Measurements from ENCODE around the gene ZNF638. TPM values are rescaled to one million over a fixed set of nuclear protein-coding genes. Genes with fewer than 3 reads are reported as not detected.

ZNF638 gene
- total RNA-seq, 1 experiment from 2014 or later: 109 TPM

DNA sequence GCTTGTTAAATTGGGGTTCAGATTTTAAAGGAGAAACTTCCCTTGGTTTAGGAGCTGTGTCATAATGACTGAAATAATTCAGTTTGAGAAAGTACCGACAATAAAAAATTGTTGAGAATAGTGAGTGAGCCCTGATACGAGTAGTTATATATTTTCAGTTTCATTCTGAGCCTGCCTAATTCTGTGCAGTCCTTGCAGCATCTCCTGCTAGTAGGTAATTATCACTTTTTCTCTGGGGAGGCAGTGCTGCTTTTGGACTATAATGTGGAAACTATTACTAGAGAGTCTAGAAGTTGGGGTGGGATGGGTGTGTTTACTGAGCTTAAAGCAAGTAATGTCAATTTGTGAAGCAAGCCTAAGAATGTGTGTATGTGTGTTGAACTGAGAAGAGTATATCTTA lies 21.7 kb downstream of the ZNF638 start:
- TF ChIP-seq CBFB (CRISPR knock-in tag; IDR thresholded peaks at IDR 0.05; ENCODE audit: low read depth): no peak
- no peak for TF ChIP-seq JAZF1 (CRISPR knock-in tag; IDR thresholded peaks at IDR 0.05)
- TF ChIP-seq PRRX2 (CRISPR knock-in tag; IDR thresholded peaks at IDR 0.05): no peak
- no peaks in the 10 kb centered on the region for H3K4me1 Mint-ChIP-seq
- peaks cover 41% of the 10 kb centered on the region for H3K36me3 Mint-ChIP-seq
- CTCF ChIA-PET: interaction anchor here (0.8 to 1.7 kb wide), 2 partner anchors 22 to 54 kb away, joined by 6 read pairs; partner anchors contain the start of gene ZNF638
- POLR2A ChIA-PET: no interaction called here
- H3K27ac Mint-ChIP-seq: peak overlapping the region; percentile 34
- no peaks in the 10 kb centered on the region for H3K27me3 Mint-ChIP-seq (ENCODE audit: low read depth)
- ATAC-seq (no peak), DNase-seq (ENCODE audit: low spot score) (no peak)
- no peak overlapping the region for H3K4me3 Mint-ChIP-seq
- no peaks in the 10 kb centered on the region for H3K9me3 Mint-ChIP-seq

- Mint-ChIP-seq H3K27ac (no peak overlapping the region), H3K36me3 (peaks cover 48% of the 10 kb centered on the region), H3K27me3 (ENCODE audit: low read depth) (no peaks in the 10 kb centered on the region), H3K4me1 (no peaks in the 10 kb centered on the region), H3K9me3 (no peaks in the 10 kb centered on the region), H3K4me3 (no peak overlapping the region)
- TF ChIP-seq, protein P1, sequence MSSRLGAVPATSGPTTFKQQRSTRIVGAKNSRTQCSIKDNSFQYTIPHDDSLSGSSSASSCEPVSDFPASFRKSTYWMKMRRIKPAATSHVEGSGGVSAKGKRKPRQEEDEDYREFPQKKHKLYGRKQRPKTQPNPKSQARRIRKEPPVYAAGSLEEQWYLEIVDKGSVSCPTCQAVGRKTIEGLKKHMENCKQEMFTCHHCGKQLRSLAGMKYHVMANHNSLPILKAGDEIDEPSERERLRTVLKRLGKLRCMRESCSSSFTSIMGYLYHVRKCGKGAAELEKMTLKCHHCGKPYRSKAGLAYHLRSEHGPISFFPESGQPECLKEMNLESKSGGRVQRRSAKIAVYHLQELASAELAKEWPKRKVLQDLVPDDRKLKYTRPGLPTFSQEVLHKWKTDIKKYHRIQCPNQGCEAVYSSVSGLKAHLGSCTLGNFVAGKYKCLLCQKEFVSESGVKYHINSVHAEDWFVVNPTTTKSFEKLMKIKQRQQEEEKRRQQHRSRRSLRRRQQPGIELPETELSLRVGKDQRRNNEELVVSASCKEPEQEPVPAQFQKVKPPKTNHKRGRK (CRISPR knock-in tag; IDR thresholded peaks at IDR 0.05; ENCODE audit: borderline replicate concordance): no peak
- TF ChIP-seq CBFB (CRISPR knock-in tag; IDR thresholded peaks at IDR 0.05; ENCODE audit: low read depth) (no peak), E2F1 (CRISPR knock-in tag; IDR thresholded peaks at IDR 0.05) (no peak), TP53 (CRISPR knock-in tag; IDR thresholded peaks at IDR 0.05) (no peak), STAT6 (CRISPR knock-in tag; conservative IDR thresholded peaks at IDR 0.05; ENCODE audit: low read depth) (no peak), RORB (CRISPR knock-in tag; IDR thresholded peaks at IDR 0.05) (no peak)
- ChIA-PET POLR2A (no interaction called here), CTCF (no interaction called here)
- no peak for ATAC-seq
- DNase-seq (ENCODE audit: low spot score): no peak
These were observed 27.5 kb downstream of the ZNF638 start for GRCh38 chr2:71358931-71359671.

DNA sequence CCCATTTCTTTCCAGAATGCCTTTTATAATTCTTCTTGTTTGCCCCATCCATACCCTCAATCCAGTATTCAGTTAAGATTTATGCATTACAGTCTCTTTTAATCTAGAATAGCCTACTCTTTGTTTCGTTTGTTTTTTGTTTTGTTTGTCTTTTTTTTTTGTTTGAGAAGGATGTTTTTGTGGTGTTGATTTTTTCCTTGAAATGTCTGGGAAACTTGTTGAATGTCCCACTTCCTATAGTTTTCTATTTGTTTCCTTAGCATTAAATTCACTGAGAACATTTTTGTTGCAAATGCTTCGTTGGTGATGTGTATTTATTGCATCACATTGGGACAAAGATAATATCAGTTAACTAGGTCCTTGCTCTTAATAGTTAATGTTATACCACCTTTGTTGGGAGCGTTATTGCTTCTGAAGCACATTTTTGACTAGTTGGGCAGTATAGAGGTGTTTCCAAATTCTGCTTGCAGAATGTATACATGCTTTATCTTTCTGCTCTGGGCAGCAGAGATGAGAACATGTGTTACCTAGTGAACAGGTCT lies 28.9 kb downstream of the ZNF638 start:
- no peaks in the 10 kb centered on the region for H3K9me3 Mint-ChIP-seq
- POLR2A ChIA-PET: interaction anchor here (1.1 kb wide), 1 partner anchor 29 kb away, joined by 3 read pairs; the partner anchor contains the start of gene ZNF638
- ATAC-seq: no peak
- no peak overlapping the region for H3K4me3 Mint-ChIP-seq
- peaks cover 57% of the 10 kb centered on the region for H3K36me3 Mint-ChIP-seq
- TF ChIP-seq KAT7 (CRISPR knock-in tag; IDR thresholded peaks at IDR 0.05; ENCODE audit: borderline replicate concordance) (no peak), ESRRA (CRISPR knock-in tag; IDR thresholded peaks at IDR 0.05; ENCODE audit: borderline replicate concordance) (no peak), OVOL2 (CRISPR knock-in tag; IDR thresholded peaks at IDR 0.05; ENCODE audit: borderline replicate concordance) (no peak), ZNF423 (CRISPR knock-in tag; IDR thresholded peaks at IDR 0.05) (no peak), SMAD4 (CRISPR knock-in tag; IDR thresholded peaks at IDR 0.05) (no peak), ZNF532 (CRISPR knock-in tag; IDR thresholded peaks at IDR 0.05; ENCODE audit: borderline replicate concordance) (no peak), ZNF416 (CRISPR knock-in tag; IDR thresholded peaks at IDR 0.05) (no peak), NFATC4 (CRISPR knock-in tag; IDR thresholded peaks at IDR 0.05) (no peak)
- CTCF ChIA-PET: interaction anchor here (1.3 kb wide), 1 partner anchor 29 kb away, joined by 5 read pairs; the partner anchor contains the start of gene ZNF638
- no peaks in the 10 kb centered on the region for H3K27me3 Mint-ChIP-seq (ENCODE audit: low read depth)
- H3K4me1 Mint-ChIP-seq: no peaks in the 10 kb centered on the region
- DNase-seq (ENCODE audit: low spot score): no peak
- H3K27ac Mint-ChIP-seq: peak overlapping the region; percentile 53; the same call in 1 of the 2 replicates
